ACC112 (cell line): ENCODE results near the gene BRK1.
"Not testable (repeated sequence)": the region's sequence is repeated elsewhere in the genome, so short reads cannot be mapped to it uniquely, and the experiment has no call there.

Source experiments
- H2AFZ ChIP-seq: fragments of 200-600 bp; sonication (generic); one replicate; pipeline ENCODE4 v1.6.0; 2017; ENCODE audit warnings: antibody characterized with exemption, low read length; ENCODE audit not compliant: unreplicated experiment
- H3K27ac ChIP-seq: fragments of 200-600 bp; sonication (generic); 2 replicates; pipeline ENCODE4 v1.5.1; 2014; ENCODE audit warnings: low read depth, mild to moderate bottlenecking, antibody characterized with exemption, low read length, moderate library complexity
- H3K27me3 ChIP-seq: fragments of 200-600 bp; sonication (generic); 2 replicates; pipeline ENCODE4 v1.6.1; 2014; ENCODE audit warnings: mild to moderate bottlenecking, antibody characterized with exemption, low read length, moderate library complexity, mixed read lengths; ENCODE audit not compliant: insufficient read depth
- H3K36me3 ChIP-seq: fragments of 200-600 bp; sonication (generic); 2 replicates; pipeline ENCODE4 v1.6.1; 2016; ENCODE audit warnings: mild to moderate bottlenecking, antibody characterized with exemption, low read length, moderate library complexity, mixed read lengths; ENCODE audit not compliant: insufficient read depth
- H3K4me1 ChIP-seq: fragments of 200-600 bp; sonication (generic); one replicate; pipeline ENCODE4 v1.6.1; 2016; ENCODE audit warnings: low read length, mixed read lengths; ENCODE audit not compliant: insufficient read depth, unreplicated experiment, control insufficient read depth
- H3K4me3 ChIP-seq: fragments of 200-600 bp; sonication (generic); 2 replicates; pipeline ENCODE4 v1.5.1; 2014; ENCODE audit warnings: mild to moderate bottlenecking, low read depth, low read length
- H3K79me2 ChIP-seq: fragments of 200-600 bp; sonication (generic); one replicate; pipeline ENCODE4 v1.6.0; 2016; ENCODE audit warnings: low read length; ENCODE audit not compliant: control insufficient read depth, unreplicated experiment, insufficient read depth

Gene BRK1

DNA sequence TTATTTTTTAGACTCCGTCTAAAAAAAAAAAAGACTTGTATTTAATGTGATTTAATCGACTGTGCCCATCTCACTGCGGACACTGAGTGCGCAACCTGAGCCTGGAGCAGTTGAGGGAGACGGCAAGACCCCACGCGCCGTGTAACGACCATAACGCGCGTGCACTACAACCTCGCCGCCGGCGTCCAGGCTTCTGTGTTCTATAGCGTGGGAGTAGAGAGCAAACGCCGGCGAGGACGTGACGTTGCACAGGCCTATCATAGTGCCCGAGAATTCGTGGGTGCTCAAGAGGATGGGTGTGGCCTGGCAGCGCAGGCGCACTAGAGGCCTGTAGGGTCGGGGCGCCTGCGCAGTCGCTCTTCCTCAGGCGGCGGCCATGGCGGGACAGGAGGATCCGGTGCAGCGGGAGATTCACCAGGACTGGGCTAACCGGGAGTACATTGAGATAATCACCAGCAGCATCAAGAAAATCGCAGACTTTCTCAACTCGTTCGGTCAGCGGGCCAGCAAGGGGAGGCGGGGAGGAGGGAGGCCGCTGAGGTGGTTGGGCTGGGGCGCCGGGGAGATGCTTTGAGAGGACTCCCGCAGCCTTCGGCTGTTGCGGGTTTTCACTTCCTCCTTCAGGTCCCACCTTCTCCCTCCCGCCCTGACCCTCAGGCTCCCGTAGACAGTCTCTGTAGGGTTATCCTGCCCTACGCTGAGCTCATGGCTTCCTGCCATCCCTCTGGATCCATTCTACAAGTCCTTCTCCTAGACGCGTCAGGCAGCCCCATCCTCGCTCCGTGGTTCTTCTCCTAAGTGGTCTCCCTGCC, at the start of gene BRK1:
Gene BRK1, plus strand, starts transcription at position 350 of the 812 bp plus-strand sequence. Its CDS starts 27 bp downstream, at position 377.
- peak within 1 kb of the TSS; percentile 82 for H2AFZ ChIP-seq
- peak within 1 kb of the TSS; percentile 97 for H3K4me3 ChIP-seq
- peaks cover 49% of the 10 kb centered on the region for H3K79me2 ChIP-seq
- no peaks in the 10 kb centered on the region for H3K36me3 ChIP-seq
- H3K4me1 ChIP-seq: peaks cover 21% of the 10 kb centered on the region
- H3K27ac ChIP-seq: peak within 1 kb of the TSS; percentile 45
- H3K27me3 ChIP-seq: no peaks in the 10 kb centered on the region

DNA sequence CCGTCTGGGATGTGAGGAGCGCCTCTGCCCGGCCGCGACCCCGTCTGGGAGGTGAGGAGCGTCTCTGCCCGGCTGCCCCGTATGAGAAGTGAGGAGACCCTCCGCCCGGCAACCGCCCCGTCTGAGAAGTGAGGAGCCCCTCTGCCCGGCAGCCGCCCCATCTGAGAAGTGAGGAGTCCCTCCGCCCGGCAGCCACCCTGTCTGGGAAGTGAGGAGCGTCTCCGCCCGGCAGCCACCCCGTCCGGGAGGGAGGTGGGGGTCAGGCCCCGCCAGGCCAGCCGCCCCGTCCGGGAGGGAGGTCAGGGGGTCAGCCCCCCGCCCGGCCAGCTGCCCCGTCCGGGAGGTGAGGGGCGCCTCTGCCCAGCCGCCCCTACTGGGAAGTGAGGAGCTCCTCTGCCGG, 45.4 kb upstream of the BRK1 start:
- H2AFZ ChIP-seq, H3K27ac ChIP-seq, H3K4me1 ChIP-seq, H3K4me3 ChIP-seq, H3K27me3 ChIP-seq, H3K79me2 ChIP-seq: not testable (repeated sequence)
- H3K36me3 ChIP-seq: peaks cover 25% of the 10 kb centered on the region

DNA sequence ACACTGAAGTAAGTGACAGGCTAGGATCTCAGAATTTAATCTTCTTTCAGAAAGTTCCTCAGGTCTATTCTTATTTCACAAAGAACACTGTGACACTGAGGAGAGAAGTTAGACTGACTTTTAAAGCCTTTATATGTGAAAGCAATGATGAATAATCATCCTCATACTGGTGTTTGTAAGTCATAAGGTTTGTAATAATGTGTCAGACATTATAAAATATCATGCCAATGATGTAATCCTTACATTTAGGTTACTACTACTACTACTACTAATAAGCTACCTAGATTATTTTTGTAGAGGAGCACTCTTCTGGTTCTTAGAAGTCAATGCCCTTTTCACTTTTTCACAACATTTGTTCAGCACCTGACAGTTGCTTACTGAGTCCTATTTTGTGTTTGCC, 40.8 kb upstream of the BRK1 start:
- Histone ChIP-seq H3K4me3 (no peak overlapping the region), H2AFZ (no peak overlapping the region), H3K27ac (no peak overlapping the region), H3K27me3 (no peaks in the 10 kb centered on the region), H3K4me1 (no peaks in the 10 kb centered on the region), H3K36me3 (no peaks in the 10 kb centered on the region), H3K79me2 (no peaks in the 10 kb centered on the region)

DNA sequence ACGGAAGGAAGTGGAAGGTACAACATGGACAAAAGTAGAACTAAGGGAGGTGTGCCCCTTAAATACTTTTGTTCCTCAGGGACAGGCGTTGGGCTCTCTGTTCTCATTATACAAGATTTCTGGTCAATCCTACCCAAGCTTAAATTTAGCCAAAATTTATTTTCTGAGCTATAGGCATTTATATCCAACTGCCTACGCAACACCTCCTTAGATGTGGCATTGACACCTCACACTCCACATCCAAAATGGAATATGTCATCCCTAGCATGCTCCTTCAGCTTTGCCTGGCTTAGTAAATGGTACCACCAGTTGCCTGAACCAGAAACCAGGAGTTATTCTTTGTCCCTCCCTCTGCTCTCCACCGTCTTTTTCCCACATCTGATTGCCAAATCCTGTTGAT, 33.6 kb upstream of the BRK1 start:
- H2AFZ ChIP-seq: no peak overlapping the region
- H3K79me2 ChIP-seq: no peaks in the 10 kb centered on the region
- no peak overlapping the region for H3K4me3 ChIP-seq
- H3K36me3 ChIP-seq: peaks cover 13% of the 10 kb centered on the region; the same call in 1 of the 2 replicates
- H3K27me3 ChIP-seq: no peaks in the 10 kb centered on the region
- no peak overlapping the region for H3K27ac ChIP-seq
- no peaks in the 10 kb centered on the region for H3K4me1 ChIP-seq

DNA sequence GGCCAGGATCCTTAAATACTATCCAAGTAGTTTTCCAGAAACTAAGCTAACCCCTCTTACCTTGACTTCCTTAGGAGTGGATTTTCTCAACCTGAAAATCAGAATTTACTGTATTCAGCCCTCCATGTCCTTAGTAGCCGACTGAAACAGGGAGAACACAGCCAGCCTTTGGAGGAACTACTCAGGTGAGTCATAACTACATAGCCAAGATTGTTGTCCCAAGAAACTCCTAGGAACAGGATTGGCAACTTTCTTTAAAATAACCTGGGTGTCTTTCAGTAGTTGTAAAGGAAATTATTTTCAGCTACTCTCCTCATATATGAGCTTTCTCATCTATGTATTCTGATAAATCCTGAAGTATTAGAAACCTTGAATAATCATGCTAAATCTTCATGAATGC, 29.7 kb upstream of the BRK1 start:
- Histone ChIP-seq H3K27me3 (no peaks in the 10 kb centered on the region), H3K36me3 (peaks cover 23% of the 10 kb centered on the region), H2AFZ (no peak overlapping the region), H3K4me3 (no peak overlapping the region), H3K27ac (no peak overlapping the region), H3K79me2 (no peaks in the 10 kb centered on the region), H3K4me1 (no peaks in the 10 kb centered on the region)

DNA sequence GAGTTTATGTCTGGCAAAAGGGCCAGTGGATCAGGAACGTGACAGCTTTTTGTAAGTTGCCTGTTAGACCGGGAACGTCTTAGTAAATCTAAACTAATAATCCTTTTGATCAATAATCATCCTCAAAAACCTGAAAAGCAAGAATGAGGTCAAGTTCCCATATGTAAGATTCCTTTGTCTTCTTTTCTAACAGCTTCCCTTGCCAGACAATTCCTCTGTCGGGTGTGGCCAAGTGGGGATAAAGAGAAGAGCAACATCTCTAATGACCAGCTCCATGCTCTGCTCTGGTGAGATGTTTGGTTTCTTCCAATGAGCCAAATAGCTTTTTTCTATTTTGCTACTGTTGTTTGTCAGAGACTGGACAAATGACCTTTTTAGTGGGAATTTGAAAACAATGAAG, 27.2 kb upstream of the BRK1 start:
- peaks cover 22% of the 10 kb centered on the region for H3K36me3 ChIP-seq
- H3K27ac ChIP-seq: no peak overlapping the region
- no peaks in the 10 kb centered on the region for H3K79me2 ChIP-seq
- H3K27me3 ChIP-seq: no peaks in the 10 kb centered on the region
- no peak overlapping the region for H3K4me3 ChIP-seq
- no peak overlapping the region for H2AFZ ChIP-seq
- no peaks in the 10 kb centered on the region for H3K4me1 ChIP-seq

DNA sequence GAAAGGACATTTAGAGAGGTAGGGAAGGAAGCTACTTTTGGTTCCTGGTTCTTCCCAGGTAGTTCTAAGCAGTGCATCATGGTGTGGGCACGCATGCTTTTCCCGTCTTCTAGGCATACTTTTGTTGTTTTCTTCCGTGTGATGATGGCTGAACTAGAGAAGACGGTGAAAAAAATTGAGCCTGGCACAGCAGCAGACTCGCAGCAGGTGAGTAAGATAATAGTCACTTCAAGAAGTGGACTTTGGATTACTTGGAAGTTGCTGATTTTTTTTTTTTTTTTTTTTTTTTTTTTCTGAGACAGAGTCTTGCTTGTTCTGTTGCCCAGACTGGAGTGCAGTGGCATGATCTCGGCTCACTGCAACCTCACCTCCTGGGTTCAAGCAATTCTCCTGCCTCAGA, 25.3 kb upstream of the BRK1 start:
- H2AFZ ChIP-seq: no peak overlapping the region
- peaks cover 22% of the 10 kb centered on the region for H3K36me3 ChIP-seq
- no peak overlapping the region for H3K27ac ChIP-seq
- H3K79me2 ChIP-seq: no peaks in the 10 kb centered on the region
- no peaks in the 10 kb centered on the region for H3K27me3 ChIP-seq
- no peaks in the 10 kb centered on the region for H3K4me1 ChIP-seq
- no peak overlapping the region for H3K4me3 ChIP-seq

DNA sequence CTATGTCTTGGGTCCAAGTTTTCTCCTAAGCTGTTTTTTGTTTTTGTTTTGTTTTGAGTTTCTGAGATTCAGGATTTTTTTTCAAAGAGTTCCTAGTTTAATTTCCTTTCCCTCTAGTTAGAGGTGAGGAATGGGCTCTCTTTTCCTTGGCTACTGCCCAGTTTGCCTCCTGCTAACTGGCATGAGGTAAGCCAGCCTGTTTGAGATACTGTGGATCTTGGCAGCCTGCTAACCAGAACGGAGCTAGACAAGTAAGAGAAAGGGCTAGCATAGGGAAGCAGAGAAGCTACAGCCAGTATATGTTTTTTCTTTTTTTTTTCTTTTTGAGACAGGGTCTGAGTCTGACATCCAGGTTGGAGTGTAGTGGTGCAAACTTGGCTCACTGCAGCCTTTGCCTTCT, 24.7 kb upstream of the BRK1 start:
- not testable (repeated sequence) for H3K79me2 ChIP-seq, H3K27me3 ChIP-seq, H3K27ac ChIP-seq, H3K4me3 ChIP-seq, H3K4me1 ChIP-seq, H2AFZ ChIP-seq
- peaks cover 18% of the 10 kb centered on the region for H3K36me3 ChIP-seq

DNA sequence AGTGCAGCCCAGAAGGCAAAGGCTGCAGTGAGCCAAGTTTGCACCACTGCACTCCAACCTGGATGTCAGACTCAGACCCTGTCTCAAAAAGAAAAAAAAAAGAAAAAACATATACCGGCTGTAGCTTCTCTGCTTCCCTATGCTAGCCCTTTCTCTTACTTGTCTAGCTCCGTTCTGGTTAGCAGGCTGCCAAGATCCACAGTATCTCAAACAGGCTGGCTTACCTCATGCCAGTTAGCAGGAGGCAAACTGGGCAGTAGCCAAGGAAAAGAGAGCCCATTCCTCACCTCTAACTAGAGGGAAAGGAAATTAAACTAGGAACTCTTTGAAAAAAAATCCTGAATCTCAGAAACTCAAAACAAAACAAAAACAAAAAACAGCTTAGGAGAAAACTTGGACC, 24.1 kb upstream of the BRK1 start:
- not testable (repeated sequence) for H3K79me2 ChIP-seq, H2AFZ ChIP-seq, H3K4me1 ChIP-seq, H3K27me3 ChIP-seq, H3K27ac ChIP-seq, H3K4me3 ChIP-seq
- peaks cover 14% of the 10 kb centered on the region for H3K36me3 ChIP-seq

DNA sequence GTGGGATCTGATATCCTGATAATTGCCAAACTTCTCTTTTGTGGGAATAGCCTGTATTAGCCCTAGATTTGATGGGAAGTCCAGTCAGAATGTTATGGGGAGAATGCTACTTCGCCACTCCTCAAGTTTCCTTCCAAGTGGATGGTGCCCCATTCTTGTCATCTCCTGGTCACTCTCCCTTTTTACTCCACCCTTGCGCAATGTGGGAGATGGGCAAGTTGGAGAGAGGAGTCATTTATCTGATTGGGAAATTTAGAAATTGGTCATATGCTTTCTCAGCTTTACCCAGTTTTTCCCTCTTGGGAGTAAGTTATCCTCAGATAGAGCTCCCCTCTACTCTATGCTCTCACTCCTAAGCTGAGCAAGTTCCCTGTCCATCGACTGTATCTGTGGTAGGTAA, 21.8 kb upstream of the BRK1 start:
- Histone ChIP-seq H3K36me3 (peaks cover 19% of the 10 kb centered on the region), H2AFZ (no peak overlapping the region), H3K27me3 (no peaks in the 10 kb centered on the region), H3K79me2 (no peaks in the 10 kb centered on the region), H3K27ac (no peak overlapping the region), H3K4me3 (no peak overlapping the region), H3K4me1 (no peaks in the 10 kb centered on the region)

DNA sequence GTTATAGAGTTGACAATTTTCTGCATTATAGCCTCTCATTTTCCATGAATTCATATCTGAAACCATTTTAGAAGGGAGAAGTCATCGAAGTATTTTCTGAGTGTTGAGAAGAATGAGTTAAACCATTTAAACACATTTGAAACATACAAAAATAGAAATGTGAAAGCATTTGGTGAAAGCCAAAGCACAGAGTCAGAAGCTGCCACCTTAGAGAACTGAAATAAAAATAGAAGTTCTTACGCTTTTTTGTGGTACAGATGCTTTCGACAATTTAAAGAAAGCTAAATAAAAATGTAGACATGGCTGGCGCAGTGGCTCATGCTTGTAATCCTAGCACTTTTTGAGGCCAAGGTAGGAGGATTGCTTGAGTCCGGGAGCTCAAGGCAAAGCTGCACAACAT, 16.4 kb upstream of the BRK1 start:
- Histone ChIP-seq H3K4me3 (no peak overlapping the region), H3K79me2 (no peaks in the 10 kb centered on the region), H3K27me3 (no peaks in the 10 kb centered on the region), H3K4me1 (peaks cover 4% of the 10 kb centered on the region), H3K27ac (no peak overlapping the region), H2AFZ (no peak overlapping the region), H3K36me3 (peaks cover 9% of the 10 kb centered on the region)
